Hepatic stellate cell (primary cell): Measurements from ENCODE around the gene SLC7A14.
"Not testable (repeated sequence)": the region's sequence is repeated elsewhere in the genome, so short reads cannot be mapped to it uniquely, and the experiment has no call there.

ENCODE experiments used
- DNase-seq: peaks from one replicate; pipeline ENCODE4 v3.0.0; 2011; ENCODE audit warnings: low spot score

SLC7A14 gene

DNA sequence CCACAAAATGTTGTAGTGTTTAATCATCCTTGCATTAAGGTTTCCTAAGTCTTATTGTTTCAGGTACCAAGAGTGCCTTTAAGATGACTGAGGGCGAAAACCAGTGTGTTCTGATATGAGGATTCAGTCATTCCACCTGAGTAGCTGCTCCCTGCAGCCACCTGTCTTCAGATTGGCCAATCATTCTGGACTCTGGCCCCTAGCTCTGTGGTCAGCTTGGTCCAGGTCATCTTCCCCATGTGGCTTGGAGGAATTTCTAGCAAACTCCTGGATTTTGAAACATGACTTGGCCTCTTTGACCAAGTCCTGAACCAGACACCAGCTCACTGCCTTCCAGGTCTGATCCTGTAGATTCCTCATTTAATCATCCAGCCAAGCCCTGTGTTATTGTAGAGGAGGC, 7.8 kb upstream of the SLC7A14 start:
- DNase-seq: no peak

DNA sequence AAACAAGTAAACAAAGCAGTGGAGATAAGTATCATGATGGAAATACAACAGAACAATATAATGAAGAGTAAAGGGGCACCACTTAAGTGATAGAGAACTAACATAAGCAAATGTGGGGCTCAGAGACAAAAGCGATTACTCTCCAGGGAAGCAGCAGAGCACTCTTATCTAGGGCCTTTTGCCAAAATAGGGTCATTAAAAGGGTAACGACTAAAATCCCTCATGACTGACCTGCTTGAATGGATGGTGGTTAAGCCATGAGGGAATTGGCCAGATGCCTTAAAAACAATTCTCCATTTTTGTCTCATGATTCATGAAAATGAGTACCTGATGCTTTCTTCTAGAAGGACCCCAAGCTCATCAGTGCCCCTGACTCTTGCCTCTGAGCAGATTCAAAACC, 3.2 kb upstream of the SLC7A14 start:
- no peak for DNase-seq

DNA sequence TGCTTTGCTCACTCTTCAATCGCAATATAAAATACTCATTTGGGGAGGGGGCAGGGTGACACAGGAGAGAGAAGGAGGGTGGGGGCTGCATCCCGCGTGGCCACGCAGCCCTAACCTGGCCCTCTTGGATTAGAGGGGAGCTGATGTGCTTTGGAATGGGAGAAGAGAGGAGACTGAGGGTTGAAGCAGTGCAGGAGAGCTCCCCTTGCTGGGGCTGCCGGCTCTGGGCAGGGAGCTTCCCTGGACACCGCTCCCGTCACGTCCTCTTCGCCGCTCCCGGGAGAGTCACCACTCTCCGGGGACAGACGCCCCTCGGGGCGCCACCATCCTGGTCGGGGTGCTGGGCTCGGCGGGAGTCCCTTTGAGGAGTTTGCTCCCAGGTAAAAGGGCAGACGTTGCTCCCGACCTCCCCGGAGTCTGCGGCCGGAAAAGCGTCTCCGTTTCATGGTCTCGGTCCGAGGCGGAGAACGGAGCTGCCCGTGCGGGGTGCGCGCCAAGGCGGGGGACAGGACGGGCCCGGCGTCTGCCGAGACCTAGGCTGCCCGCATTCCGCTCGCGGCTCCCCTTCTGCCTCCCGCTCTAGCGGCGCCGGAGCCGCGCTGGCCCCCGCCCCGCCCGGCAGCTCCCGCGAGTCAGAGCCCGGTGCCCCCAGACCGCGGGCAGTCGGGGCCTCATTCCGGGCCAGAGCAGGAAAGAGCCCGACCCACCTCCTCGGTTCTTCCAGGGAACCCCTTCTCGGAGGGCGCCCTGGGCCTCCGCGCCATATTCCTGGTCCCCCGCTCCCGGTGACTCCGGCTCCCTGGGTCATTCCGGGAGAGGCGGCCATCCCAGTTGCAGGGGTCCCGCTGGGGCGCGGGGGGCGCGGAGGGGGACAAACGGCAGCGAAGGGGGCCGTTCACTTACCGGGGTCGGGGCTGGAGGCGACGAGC, 603 bp downstream of the SLC7A14 start:
- DNase-seq: peak; percentile 22

DNA sequence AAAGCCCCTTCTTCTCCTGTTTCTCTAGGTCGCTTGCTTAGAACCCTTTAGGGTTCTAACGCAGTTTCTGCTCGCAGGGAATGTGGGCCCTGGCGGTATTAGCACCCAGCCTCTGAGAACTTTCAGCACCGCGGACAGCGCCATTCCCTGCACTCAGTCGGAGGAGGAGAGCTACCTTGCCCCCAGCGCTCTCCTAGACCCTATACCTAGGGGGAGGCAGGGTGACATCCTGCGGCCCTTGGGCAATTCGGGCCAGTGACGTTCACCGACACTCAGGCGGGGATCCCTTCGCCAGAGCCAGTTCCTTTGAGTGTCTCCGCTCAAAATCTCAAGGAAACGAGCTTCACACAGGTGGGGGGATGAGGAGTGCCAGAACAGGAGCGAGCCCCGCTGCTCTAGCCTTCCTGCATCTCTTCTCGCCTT, 1.3 kb downstream of the SLC7A14 start:
- DNase-seq: peak; percentile 65

DNA sequence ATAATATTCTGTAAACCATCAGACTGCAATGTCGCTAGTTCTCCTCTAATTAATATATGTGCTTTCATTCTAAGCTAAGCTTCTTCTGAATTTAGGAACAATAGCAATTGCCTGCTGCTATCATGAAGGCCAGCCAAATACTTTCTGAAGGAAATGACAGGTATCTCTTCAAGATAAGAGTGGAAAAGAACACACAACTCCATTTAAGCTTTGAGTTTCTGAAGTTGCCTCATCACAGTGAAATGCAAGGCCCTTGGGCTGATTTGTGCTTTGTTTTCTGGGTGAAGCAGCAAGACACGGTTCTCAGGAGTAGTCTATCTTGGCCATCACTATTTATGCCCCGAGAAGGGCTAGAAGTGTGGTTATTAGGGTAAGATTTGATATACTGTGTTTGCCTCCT, 6.2 kb downstream of the SLC7A14 start:
- DNase-seq: no peak

DNA sequence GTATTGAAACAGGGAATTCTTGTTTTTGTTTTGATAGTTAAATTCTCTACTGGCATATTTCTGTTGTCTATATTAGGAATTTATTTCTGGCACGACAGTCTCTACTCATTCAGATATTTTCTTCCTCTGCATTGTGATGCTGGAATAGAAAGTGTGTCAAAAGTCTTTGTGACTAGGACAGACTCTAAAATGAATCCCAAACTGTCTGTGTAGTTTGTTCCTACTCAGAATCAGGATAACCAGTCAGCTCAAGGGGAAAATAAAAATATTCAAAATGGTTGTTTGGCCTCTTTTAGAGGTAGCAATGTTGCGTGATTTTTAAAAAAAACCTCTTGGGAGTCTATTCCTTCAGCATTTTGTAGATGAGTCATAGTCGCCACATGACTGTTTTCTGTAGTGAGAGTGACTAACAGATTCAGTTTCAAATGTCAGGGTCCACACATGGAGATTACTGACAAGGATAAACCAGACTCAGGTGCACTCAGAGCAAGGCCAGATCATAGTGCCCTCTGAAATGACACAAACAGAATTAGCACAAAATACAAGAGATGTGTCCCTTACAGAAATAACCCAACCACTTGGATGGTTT, 13.1 kb downstream of the SLC7A14 start:
- DNase-seq: peak; percentile 65

DNA sequence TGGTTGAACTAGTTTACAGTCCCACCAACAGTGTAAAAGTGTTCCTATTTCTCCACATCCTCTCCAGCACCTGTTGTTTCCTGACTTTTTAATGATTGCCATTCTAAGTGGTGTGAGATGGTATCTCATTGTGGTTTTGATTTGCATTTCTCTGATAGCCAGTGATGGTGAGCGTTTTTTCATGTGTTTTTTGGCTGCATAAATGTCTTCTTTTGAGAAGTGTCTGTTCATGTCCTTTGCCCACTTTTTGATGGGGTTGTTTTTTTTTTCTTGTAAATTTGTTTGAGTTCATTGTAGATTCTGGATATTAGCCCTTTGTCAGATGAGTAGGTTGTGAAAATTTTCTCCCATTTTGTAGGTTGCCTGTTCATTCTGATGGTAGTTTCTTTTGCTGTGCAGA, 18.3 kb downstream of the SLC7A14 start:
- not testable (repeated sequence) for DNase-seq

DNA sequence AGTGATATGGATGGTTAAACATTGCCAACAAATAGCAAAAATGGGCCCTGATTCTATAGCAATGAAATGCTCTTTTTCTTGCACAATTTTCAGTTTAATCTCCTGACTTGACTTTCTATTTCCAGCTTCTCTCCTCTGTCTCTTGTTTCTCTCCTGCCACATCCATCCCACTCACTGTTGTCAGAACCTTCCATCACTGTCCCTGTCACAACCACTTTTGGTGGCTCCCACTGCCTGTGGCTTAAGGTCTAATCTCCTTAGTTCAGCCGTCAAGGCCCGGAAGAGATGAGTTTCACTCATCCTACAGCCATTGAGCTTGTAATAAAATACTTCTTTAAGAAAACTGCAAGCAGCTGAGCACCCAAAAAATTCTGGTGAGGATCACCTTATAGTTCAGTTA, 19.5 kb downstream of the SLC7A14 start:
- no peak for DNase-seq

DNA sequence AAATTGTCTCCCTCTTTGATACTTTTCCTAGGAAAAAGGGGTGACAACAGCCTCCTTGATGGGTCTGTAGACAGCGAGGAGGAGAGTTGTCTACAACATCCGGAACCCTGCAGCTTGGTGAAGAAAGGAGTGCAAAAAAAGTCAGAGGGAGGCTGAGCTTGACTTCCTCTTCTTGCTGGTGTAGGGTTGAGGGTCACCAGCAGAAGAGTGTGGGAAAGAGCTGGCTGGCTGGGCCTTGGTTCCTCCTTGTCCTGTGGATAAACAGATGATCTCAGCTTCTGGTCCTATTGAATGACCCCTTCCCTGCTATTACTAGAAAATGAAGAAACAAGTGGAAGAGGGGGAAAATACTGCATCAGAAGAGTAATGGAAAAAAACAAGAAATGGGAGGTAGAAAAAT, 20.4 kb downstream of the SLC7A14 start:
- DNase-seq: no peak

DNA sequence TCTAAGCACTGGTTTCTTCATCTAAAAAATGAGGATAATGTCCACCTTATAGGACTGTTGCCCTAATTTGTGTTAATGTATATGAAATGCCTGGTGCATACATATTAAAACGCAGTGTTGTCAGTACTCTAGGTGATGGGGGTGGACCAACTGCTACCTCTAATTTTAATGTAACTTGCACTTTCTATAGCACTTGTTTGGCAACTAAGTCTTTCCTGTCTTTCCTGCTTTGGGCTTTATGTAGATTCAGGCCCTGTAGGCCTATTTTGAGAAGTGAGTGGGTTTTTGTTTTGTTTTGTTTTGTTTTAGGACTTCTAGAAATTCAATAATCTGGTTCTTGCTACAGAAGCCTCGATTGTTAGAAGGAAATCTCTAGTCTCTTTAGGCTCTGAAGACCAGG, 21.2 kb downstream of the SLC7A14 start:
- no peak for DNase-seq

DNA sequence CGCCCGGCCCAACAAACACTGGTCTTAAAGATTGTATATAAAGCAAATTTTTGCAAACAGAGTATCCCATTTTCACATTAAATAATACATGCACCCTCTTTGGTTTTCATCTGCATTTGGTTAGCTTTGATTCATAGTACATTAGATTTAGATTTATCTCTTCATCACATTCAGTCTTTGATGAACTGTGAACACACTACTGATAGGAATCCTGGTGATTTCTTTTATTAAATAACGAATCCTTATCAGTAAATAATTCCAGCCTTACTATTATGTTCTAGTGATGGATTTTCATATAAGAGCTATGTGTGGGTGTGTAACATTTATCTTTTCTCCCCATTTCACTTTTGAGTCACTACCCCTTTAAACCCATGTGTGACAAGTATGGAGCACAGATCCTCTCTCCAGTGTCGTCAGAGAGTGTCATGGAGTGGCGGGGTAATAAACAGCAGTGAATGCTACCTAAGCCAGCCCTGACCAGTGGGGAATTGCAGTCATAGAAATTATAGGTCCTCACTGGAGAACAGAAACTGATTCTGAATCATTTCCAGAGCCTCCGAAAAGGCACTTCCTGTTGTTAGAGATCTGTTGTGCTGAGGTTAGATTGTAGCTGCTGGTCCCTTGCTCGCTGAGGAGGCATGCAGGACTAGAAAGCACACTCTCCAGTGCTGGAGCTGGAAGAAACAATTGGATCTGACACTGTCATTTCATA, 22.0 kb downstream of the SLC7A14 start:
- peak; percentile 47 for DNase-seq

DNA sequence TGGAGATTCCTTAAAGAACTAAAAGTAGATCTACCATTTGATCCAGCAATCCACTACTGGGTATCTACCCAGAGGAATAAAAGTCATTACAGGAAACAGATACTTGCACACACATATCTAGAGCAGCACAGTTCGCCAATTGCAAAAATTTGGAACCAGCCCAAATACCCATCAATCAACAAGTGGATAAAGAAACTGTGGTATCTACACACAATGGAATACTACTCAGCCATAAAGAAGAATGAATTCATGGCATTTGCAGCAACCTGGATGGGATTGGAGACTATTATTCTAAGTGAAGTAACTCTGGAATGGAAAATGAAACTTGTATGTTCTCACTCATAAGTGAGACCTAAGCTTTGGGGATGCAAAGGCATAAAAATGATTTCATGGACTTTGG, 23.8 kb downstream of the SLC7A14 start:
- DNase-seq: no peak

DNA sequence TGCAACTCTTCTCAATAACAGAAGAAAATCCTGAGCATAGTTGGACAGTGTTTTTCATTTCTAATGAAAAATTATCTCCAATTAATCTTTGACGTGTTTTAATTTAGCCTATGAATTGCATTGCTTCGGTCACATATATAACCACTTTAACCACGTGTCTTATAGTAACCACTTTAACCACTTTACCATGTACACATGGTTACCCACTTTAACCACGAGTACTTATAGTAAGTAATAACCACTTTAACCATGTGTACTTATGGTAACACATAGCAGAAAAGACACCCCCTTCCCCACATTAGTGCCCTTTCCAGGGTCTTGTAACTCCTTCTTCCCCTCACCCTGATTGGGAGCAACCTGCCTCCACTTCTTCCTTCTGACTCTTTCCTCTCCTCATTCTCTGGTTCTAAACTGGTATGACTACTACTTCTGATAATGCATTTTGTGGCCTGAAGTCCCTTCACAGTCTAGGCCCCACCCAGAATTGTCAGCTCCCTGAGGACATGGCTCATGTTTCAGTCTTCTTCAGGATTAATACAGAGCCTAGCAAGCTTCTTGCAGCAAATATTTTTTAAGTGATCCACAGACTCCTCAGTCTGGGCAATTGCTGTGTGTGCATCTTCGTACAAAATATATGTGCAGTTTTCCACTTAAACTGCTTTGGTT, 25.0 kb downstream of the SLC7A14 start:
- DNase-seq: no peak

DNA sequence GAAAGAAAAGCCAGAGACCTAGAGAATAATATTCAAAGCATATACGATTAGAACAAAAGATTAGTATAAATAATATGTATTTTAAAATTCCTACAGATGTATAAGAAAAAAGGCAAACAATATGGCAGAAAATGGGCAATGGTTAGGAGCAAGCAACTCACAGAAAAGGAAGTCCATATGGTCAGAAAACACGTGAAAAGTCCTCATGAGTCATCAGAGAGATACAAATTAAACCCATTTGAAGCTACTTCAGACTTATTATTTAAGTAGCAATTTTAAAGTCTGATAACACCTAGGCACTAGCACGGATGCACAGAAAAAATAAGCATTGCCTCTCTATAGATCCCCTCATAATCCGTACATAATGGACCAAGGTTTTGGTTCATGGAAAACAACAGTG, 25.6 kb downstream of the SLC7A14 start:
- DNase-seq: no peak

DNA sequence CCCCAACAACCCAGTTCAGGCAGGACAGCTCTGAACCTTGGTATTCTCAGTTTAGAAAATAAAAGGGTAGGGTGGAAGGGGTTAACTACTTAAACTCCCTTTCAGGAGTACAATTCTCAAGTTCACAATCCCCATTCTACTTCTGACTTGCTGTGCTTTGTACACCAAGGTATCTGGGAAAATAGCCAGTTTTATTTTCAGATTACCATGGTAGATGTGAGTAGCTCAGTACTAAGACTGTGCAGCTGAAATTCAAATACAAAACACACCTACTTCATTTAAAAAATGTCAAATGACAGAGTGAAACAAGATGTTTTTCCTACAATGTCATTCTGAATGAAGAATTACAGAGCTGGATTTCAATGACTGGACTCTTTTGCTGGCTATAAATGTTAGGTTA, 27.4 kb downstream of the SLC7A14 start:
- DNase-seq: no peak

DNA sequence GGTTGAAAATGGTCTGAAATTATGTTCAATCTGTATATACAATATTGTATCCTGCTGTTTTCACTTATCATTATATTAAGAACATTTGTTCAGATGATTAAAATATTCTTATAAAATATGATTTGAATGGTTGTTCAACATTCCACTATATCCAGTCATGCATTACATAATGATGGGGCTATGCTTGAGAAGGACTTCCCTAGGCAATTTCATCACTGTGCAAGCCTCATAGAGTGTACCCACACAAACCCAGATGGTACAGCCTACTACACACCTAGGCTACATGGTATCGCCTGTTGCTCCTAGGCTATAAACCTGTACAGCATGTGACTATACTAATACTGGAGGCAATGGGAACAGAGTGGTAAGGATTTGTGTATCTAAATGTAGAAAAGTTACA, 30.5 kb downstream of the SLC7A14 start:
- peak; percentile 8 for DNase-seq

DNA sequence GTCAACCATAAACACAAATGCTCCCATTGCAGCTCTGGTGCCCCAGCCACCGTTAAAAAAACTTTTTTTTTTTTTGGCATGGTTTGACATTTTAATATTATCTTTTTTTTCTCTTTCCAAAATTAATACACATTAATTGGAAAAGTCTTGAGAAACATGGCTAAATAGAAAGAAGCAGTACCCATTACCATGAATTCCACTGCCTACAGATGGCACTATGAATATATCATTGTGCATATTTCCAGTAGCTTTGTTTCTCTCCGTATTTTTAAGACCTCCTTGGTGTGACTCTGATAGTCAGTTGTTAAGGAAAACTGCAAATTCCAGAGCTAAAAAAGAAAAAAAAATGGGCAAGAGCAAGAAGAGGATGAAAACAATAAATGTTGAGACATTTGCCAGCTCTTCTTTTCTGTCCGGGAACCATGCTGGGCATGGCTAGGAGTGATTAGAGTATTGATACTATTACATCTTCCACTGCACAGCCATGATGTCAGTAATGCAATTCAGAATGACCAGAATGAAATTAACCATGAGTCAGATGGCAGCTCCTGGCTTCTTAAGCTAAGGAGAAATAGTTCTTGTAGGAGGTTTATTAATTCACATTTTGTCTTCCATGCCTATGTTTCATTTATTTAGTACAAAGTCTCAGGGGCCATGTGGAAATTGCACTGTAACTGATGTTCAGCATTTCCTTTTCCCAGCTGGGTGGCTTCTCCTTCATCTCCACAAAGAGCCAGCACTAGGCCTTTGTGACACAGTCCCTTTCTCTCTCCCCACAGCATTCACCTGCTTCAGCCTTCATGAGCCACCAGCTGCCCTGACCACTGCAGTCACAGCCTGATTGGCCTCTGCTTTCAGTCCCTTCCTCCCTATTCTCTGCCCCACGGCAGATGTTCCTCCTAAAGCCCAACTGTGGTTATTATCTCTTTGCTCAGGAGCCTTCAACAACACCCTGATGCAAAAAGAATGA, 31.8 kb downstream of the SLC7A14 start:
- DNase-seq: no peak

DNA sequence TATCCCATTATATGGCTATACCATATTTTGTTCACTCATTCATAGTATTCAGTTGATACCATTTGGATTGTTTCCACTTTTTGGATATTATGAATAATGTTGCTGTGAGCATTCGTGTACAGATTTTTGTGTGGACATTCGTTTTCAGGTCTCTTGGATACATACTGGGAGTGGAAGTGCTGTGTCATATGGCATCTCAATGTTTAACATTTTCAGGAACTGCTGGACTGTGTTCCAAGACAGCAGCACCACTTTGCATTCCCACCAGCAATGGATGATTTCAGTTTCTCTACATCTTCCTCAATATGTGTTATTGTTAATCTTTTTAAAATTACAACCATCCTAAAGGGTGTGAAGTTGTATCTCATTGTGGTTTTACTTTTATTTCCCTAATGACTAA, 34.6 kb downstream of the SLC7A14 start:
- no peak for DNase-seq

DNA sequence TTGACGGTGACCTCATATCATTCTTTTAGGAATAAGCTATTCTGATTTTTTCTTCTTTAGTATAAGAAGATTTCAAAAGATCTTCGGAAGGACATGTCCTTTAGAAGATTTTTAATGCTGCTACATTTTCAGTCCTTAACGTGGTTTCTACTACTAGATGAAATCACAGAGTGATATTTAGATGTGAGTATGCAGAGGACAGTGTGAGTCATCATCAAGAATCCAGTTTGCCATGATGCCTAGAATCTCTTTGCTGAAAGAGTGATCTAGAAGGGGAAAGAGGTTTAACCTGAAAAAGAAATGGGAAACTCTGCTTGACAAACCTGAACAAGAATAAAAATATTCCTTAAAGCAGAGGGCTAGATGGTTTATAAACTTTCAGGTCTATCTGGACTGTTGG, 43.2 kb downstream of the SLC7A14 start:
- DNase-seq: no peak

DNA sequence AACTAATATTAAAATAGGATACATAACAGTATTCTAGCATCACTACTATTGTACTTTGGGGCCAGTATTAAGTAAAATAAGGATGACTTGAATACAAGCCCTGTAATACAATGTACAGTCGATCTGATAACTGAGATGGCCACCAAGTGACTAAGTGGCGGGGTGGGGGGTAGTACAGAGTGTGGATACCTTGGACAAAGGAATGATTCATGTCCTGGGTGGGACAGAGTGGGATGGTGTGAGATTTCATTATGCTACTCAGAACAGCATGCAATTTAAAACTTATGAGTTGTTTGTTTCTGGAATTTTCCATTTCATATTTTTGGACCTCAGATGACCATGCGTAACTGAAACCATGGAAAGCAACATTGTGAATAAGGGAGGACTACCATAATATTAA, 46.0 kb downstream of the SLC7A14 start:
- no peak for DNase-seq

DNA sequence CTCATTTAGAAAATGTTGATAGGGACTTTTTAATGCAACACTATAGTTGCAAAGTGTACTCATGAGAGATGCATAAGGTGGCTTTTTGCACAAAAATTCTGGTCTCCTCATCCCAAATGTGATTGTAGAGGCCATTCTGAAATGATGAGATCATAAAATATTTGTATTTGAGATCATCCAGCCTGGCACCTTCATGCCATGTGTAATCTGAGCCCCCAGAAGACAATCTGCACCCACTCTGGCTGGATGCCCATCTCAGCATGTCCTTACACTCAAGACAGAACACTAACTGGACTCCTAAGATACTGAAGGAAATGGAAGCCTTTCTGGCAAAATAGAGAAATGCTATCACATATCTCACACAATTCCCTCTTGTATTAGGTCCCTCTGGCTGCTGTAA, 49.2 kb downstream of the SLC7A14 start:
- no peak for DNase-seq
